WTC11 (cell line): ENCODE results near the gene MTFP1.

ENCODE experiments used
- FOXJ3 ChIP-seq: sonication (generic); formaldehyde crosslinking; IDR thresholded peaks from 2 replicates; pipeline ENCODE4 v1.9.0; 2021; ENCODE audit warnings: missing genetic modification reagents, mild to moderate bottlenecking, borderline replicate concordance
- IRF2 ChIP-seq: sonication (generic); formaldehyde crosslinking; IDR thresholded peaks from 2 replicates; pipeline ENCODE4 v1.8.0; 2022; ENCODE audit warnings: low read depth, missing genetic modification reagents, borderline replicate concordance
- JUN ChIP-seq: sonication (generic); formaldehyde crosslinking; IDR thresholded peaks from 2 replicates; pipeline ENCODE4 v1.8.0; 2023; ENCODE audit warnings: mild to moderate bottlenecking, missing genetic modification reagents
- NFYB ChIP-seq: sonication (generic); formaldehyde crosslinking; conservative IDR thresholded peaks from 2 replicates; pipeline ENCODE4 v1.8.0; 2022; ENCODE audit warnings: low read depth, missing genetic modification reagents
- NR2C2 ChIP-seq: sonication (generic); formaldehyde crosslinking; IDR thresholded peaks from 2 replicates; pipeline ENCODE4 v1.8.0; 2022; ENCODE audit warnings: mild to moderate bottlenecking, missing genetic modification reagents
- ZNF317 ChIP-seq: sonication (generic); formaldehyde crosslinking; IDR thresholded peaks from 2 replicates; pipeline ENCODE4 v1.8.1; 2023; ENCODE audit warnings: low read depth, mild to moderate bottlenecking, moderate library complexity, missing genetic modification reagents, borderline replicate concordance
- TF ChIP-seq, protein P1 (sequence below): fragments of 200-600 bp; IDR thresholded peaks from 2 replicates; pipeline ENCODE4 v1.8.0; 2022; ENCODE audit warnings: antibody characterized with exemption
- TF ChIP-seq, protein P2 (sequence below): sonication (generic); formaldehyde crosslinking; IDR thresholded peaks from 2 replicates; pipeline ENCODE4 v1.8.0; 2022; ENCODE audit warnings: mild to moderate bottlenecking, missing genetic modification reagents
- TF ChIP-seq, protein P3 (sequence below): sonication (generic); formaldehyde crosslinking; IDR thresholded peaks from 2 replicates; pipeline ENCODE4 v1.8.0; 2022; ENCODE audit warnings: mild to moderate bottlenecking, missing genetic modification reagents

DNA sequence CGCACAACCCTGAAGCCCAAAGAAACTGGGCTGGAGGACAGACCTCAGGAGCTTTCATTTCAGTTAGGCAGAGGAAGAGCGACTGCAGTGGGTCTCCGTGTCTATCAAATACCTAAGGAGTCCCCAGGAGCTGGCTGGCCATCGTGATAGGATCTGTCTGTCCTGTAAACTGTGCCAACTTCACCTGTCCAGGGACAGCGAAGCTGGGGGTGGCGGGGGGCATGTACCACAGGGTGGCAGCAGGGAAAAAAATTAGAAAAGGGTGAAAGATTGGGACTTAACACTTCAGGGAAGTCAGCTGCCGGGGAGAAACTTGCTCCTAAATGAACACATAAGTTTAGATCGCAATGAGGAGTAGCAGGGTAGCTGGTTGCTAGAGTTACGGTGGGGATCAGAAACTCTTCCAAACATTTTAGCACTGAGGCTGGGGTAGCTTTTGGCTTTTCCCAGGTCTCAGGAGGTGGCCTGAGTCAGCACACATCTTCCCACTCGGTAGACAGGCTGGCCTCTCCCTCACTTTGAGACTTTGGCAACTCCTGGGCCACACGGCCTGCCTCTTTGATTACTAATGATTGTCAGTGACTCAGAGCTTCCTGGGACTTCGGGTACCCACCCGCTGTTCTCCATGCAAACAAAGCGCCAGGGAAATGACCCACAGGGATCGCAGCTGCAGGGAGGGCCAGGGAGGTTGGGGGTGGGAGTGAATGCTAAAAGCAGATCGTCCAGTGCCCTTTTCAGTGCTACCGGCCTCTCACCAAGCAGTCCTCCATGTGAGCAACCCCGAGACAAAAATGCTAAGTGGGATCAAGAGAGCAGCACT is 2.9 kb upstream of the MTFP1 start:
- TF ChIP-seq, protein P1, sequence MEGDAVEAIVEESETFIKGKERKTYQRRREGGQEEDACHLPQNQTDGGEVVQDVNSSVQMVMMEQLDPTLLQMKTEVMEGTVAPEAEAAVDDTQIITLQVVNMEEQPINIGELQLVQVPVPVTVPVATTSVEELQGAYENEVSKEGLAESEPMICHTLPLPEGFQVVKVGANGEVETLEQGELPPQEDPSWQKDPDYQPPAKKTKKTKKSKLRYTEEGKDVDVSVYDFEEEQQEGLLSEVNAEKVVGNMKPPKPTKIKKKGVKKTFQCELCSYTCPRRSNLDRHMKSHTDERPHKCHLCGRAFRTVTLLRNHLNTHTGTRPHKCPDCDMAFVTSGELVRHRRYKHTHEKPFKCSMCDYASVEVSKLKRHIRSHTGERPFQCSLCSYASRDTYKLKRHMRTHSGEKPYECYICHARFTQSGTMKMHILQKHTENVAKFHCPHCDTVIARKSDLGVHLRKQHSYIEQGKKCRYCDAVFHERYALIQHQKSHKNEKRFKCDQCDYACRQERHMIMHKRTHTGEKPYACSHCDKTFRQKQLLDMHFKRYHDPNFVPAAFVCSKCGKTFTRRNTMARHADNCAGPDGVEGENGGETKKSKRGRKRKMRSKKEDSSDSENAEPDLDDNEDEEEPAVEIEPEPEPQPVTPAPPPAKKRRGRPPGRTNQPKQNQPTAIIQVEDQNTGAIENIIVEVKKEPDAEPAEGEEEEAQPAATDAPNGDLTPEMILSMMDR: no peak
- TF ChIP-seq, protein P2, sequence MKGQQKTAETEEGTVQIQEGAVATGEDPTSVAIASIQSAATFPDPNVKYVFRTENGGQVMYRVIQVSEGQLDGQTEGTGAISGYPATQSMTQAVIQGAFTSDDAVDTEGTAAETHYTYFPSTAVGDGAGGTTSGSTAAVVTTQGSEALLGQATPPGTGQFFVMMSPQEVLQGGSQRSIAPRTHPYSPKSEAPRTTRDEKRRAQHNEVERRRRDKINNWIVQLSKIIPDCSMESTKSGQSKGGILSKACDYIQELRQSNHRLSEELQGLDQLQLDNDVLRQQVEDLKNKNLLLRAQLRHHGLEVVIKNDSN (CRISPR knock-in tag): no peak
- TF ChIP-seq ZNF317 (CRISPR knock-in tag) (no peak), FOXJ3 (CRISPR knock-in tag) (no peak), JUN (CRISPR knock-in tag) (no peak), IRF2 (no peak), NFYB (CRISPR knock-in tag) (no peak), NR2C2 (no peak)
- TF ChIP-seq, protein P3, sequence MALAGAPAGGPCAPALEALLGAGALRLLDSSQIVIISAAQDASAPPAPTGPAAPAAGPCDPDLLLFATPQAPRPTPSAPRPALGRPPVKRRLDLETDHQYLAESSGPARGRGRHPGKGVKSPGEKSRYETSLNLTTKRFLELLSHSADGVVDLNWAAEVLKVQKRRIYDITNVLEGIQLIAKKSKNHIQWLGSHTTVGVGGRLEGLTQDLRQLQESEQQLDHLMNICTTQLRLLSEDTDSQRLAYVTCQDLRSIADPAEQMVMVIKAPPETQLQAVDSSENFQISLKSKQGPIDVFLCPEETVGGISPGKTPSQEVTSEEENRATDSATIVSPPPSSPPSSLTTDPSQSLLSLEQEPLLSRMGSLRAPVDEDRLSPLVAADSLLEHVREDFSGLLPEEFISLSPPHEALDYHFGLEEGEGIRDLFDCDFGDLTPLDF (CRISPR knock-in tag): no peak
